Neutrophil (primary cell): ENCODE measurements around the gene ENTREP1.

Experiments used
- H3K27ac ChIP-seq: fragments of 200-600 bp; sonication (generic); 2 replicates; pipeline ENCODE4 v1.5.1; 2016; ENCODE audit warnings: mild to moderate bottlenecking, moderate library complexity
- H3K27me3 ChIP-seq: fragments of 200-600 bp; sonication (generic); 2 replicates; pipeline ENCODE4 v1.6.0; 2016; ENCODE audit warnings: mild to moderate bottlenecking
- H3K36me3 ChIP-seq: fragments of 200-600 bp; sonication (generic); 2 replicates; pipeline ENCODE4 v1.5.1; 2017
- H3K4me1 ChIP-seq, 2 experiments: fragments of 200-600 bp in 1 of 2; sonication (generic) in 1 of 2; 1 replicate in 1 of 2; 2 replicates in 1 of 2; pipeline versions ENCODE4 v1.5.1 to v1.6.1; 2013 to 2016; ENCODE audit warnings: low read depth in 1 of 2, low read length in 1 of 2, mild to moderate bottlenecking in 1 of 2, moderate library complexity in 1 of 2; ENCODE audit not compliant: control insufficient read depth in 1 of 2, insufficient read depth in 1 of 2
- H3K4me3 ChIP-seq, 2 experiments: fragments of 200-600 bp in 1 of 2; sonication (generic) in 1 of 2; 1 replicate in 1 of 2; 2 replicates in 1 of 2; pipeline ENCODE4 v1.5.1; 2013 to 2016; ENCODE audit warnings: low read depth in 1 of 2, low read length in 1 of 2, mild to moderate bottlenecking in 1 of 2, moderate library complexity in 1 of 2
- H3K9me3 ChIP-seq: fragments of 200-600 bp; sonication (generic); 2 replicates; pipeline ENCODE4 v1.5.1; 2016
- TF ChIP-seq, protein P1 (sequence below): fragments of 200-600 bp; sonication (generic); IDR thresholded peaks from 2 replicates; pipeline ENCODE4 v1.5.1; 2016; ENCODE audit warnings: antibody characterized with exemption

ENTREP1 gene

GRCh38 chr9:69323861-69324260, 1.2 kb upstream of the ENTREP1 start:
- H3K4me1 ChIP-seq, result no peaks in the 10 kb centered on the region
- H3K9me3 ChIP-seq, result no peaks in the 10 kb centered on the region
- H3K27ac ChIP-seq, result no peak overlapping the region
- TF ChIP-seq, protein P1, sequence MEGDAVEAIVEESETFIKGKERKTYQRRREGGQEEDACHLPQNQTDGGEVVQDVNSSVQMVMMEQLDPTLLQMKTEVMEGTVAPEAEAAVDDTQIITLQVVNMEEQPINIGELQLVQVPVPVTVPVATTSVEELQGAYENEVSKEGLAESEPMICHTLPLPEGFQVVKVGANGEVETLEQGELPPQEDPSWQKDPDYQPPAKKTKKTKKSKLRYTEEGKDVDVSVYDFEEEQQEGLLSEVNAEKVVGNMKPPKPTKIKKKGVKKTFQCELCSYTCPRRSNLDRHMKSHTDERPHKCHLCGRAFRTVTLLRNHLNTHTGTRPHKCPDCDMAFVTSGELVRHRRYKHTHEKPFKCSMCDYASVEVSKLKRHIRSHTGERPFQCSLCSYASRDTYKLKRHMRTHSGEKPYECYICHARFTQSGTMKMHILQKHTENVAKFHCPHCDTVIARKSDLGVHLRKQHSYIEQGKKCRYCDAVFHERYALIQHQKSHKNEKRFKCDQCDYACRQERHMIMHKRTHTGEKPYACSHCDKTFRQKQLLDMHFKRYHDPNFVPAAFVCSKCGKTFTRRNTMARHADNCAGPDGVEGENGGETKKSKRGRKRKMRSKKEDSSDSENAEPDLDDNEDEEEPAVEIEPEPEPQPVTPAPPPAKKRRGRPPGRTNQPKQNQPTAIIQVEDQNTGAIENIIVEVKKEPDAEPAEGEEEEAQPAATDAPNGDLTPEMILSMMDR, result no peak
- peaks cover 99% of the 10 kb centered on the region for H3K27me3 ChIP-seq
- H3K36me3 ChIP-seq, result no peaks in the 10 kb centered on the region
- H3K4me3 ChIP-seq, result no peak overlapping the region

GRCh38 chr9:69325409-69326212, 596 bp downstream of the ENTREP1 start:
- H3K27me3 ChIP-seq, result peaks cover 91% of the 10 kb centered on the region
- no peaks in the 10 kb centered on the region for H3K9me3 ChIP-seq
- H3K27ac ChIP-seq, result no peak overlapping the region
- no peaks in the 10 kb centered on the region for H3K36me3 ChIP-seq
- H3K4me3 ChIP-seq, result no peak overlapping the region
- no peaks in the 10 kb centered on the region for H3K4me1 ChIP-seq
- TF ChIP-seq, protein P1, result no peak

- H3K27me3 ChIP-seq, result peaks cover 89% of the 10 kb centered on the region
- H3K4me3 ChIP-seq, result no peak overlapping the region
- no peak overlapping the region for H3K27ac ChIP-seq
- no peaks in the 10 kb centered on the region for H3K36me3 ChIP-seq
- no peaks in the 10 kb centered on the region for H3K9me3 ChIP-seq
- H3K4me1 ChIP-seq, result no peaks in the 10 kb centered on the region
- TF ChIP-seq, protein P1, result no peak
Observed at GRCh38 chr9:69326261-69326660, 1.2 kb downstream of the ENTREP1 start.

DNA sequence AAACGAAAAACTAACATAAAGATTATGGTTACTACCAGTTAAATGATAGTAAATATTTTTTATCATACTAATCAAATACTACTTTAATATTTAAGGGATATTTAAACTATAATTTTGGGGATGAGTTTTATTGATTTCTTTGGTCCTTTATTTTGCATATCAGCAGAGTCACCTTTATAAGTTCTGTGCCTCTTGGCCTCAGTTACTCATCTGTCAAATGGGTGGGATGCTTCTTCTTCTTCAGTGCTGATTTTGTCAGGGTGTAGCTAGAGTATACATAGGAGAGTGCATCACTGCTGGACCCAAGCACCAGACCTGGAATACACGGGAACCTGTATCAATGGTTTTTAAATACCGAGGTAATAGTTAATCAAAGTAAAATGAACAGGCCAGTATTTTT, 5.6 kb downstream of the ENTREP1 start:
- H3K4me1 ChIP-seq, result no peaks in the 10 kb centered on the region
- no peak overlapping the region for H3K4me3 ChIP-seq
- TF ChIP-seq, protein P1, result no peak
- no peak overlapping the region for H3K27ac ChIP-seq
- H3K9me3 ChIP-seq, result no peaks in the 10 kb centered on the region
- H3K36me3 ChIP-seq, result no peaks in the 10 kb centered on the region
- peaks cover 47% of the 10 kb centered on the region for H3K27me3 ChIP-seq

- Histone ChIP-seq H3K27me3 (peaks cover 39% of the 10 kb centered on the region), H3K9me3 (no peaks in the 10 kb centered on the region), H3K36me3 (no peaks in the 10 kb centered on the region), H3K27ac (no peak overlapping the region), H3K4me1 (no peaks in the 10 kb centered on the region), H3K4me3 (no peak overlapping the region)
- TF ChIP-seq, protein P1, result no peak
Observed at GRCh38 chr9:69331444-69331843, 6.4 kb downstream of the ENTREP1 start.
